ENCODE data around the gene YKT6. TPM values are rescaled to one million over a fixed set of nuclear protein-coding genes. Genes with fewer than 3 reads are reported as not detected.

Gene YKT6
- total RNA-seq, 1 donor = 39.0 TPM

DNA sequence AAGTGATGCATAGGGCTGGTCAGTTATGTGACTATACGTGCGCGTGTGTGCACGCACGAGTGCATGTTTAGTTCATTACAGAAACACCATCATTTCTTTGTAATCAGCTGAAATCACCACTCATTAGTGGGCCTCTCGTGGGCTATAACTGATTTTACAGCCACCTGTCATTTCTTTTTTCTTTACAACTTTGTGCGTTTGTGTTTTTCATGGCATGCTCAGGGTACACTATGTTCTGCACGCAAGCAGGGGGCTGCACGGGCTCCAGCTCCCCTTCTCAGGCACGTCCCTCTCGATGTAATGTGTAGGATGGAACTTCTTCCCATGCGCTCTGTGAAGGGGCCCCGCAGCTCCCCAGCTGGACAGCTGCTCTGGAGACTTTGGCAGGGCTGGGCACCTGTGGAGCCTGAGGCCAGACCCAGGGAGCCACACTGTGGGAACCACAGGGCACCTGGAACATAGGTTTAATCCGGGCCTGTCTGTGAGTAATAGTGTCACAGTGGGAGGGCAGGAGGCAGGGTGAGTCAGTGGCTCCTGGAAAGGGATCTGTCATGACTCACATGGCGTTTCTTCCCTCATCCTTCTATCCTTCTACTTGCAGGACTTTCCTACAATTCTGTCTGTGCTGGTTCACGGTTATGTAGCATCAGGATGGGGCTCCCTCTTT lies 16.4 kb upstream of the YKT6 start:
- no peaks in the 10 kb centered on the region for H3K27me3 ChIP-seq (ENCODE audit: insufficient read depth, low read length)

DNA sequence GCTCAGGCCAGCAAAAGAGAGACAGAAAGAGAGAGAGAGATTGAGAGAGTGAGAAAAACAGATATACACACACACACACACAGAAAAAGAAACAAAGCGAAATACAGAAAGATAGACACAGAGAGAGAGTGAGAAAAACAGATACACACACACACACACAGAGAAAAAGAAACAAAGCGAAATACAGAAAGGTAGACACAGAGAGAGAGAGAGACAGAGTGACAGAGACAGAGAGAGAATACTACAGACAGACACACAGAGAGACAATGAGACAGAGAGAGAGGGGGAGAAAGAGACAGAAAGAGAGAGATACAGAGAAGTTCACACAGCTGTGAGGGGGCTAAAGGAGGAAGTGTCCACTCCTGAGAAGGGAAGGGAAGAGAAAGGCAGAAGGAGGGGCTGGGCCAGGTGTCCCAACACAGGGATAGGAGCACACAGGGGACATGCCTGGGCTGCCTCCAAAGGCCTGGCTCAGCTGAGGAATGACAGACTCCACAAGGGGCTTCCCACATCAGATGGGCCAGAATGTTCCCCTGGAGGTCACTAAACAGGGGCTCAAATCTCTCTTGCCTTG lies 15.8 kb upstream of the YKT6 start:
- no peaks in the 10 kb centered on the region for H3K4me1 ChIP-seq (ENCODE audit: insufficient read depth, low read length)
- no peaks in the 10 kb centered on the region for H3K9me3 ChIP-seq (ENCODE audit: low read depth, low read length)
- H3K27me3 ChIP-seq (ENCODE audit: insufficient read depth, low read length) = no peaks in the 10 kb centered on the region
- no peak overlapping the region for H3K4me3 ChIP-seq (ENCODE audit: low read length)

More for the DNA sequence above, 16.4 kb upstream of the YKT6 start:
- no peak overlapping the region for H3K4me3 ChIP-seq (ENCODE audit: low read length)
- H3K4me1 ChIP-seq (ENCODE audit: insufficient read depth, low read length) = no peaks in the 10 kb centered on the region
- H3K9me3 ChIP-seq (ENCODE audit: low read depth, low read length) = no peaks in the 10 kb centered on the region

DNA sequence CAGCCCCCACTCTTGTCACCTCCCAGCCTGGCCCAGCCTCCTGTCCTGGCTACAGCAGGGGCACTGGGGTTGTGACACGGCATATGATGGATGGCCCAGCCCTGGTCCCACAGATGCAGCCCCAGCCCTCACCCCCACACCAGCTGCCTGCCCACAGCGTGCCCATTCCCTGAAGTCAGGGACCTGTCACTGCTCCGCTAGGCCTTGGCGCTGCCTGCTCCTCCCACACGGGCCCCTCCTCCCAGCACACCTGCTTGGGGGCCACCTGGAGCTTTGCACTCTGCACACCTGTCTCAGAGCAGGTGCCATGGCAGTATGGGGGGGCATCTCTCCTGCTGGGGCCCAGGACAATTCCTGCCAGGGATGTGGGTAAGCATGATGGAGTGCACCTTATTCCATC lies 15.0 kb upstream of the YKT6 start:
- Histone ChIP-seq H3K9me3 (ENCODE audit: low read depth, low read length) (no peaks in the 10 kb centered on the region), H3K27me3 (ENCODE audit: insufficient read depth, low read length) (no peaks in the 10 kb centered on the region), H3K4me3 (ENCODE audit: low read length) (no peak overlapping the region), H3K4me1 (ENCODE audit: insufficient read depth, low read length) (no peaks in the 10 kb centered on the region)

DNA sequence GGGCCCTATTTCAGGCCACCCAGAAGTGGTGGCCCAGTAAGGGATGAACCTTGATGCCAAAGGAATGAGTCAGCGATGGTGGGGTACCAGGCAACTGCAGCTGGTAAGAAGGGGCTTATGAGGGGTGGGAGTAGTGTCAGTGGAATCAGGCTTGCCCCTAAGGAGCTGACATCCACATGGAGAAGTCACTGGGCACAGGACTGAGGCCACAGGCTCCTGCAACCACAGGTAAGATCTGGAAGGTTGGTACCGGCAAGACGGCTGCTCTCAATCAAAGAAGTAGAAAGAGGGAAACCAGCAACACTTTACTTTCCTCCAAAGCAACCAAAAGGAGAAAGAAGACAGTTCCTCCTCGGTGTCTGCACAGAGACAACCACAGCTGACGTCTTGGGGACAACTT lies 14.0 kb upstream of the YKT6 start:
- Histone ChIP-seq H3K27me3 (ENCODE audit: insufficient read depth, low read length) (no peaks in the 10 kb centered on the region), H3K9me3 (ENCODE audit: low read depth, low read length) (no peaks in the 10 kb centered on the region), H3K4me3 (ENCODE audit: low read length) (no peak overlapping the region)

DNA sequence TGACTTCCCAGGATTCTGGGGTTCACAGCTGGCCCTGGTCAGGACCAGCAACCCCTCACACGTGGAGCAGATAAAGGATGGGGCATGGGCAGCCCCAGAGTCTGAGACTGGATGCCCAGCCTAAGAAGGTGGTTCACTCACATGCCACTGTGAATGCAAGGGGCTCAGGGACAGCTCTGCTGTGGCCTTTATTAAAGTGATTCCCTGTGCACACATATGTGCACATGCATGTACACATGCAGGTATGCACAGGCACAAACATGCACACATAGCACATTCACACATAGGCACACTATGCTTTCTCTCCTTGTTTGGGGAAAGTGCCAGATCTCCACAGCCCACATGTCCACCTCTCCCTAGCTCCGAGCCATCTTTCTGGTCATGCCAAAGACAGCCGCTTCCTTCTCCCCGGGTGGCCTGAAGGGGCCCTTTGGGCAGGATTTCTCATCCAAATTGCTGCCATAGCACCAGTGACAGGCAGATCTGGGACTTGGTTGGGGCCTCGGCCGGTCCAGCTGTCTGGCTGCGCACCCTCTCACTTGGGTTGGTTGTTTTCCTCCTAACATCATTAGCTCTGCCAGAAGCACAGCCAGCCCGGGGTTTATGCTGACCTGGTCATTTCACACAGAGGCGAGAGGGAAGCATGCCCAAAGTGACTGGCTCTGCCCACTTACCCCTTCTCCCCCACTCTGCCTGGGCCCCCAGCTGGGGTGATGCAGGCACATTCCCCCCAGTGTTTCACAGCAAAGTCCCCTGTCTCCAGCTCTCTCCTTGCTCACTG lies 13.0 kb upstream of the YKT6 start:
- Histone ChIP-seq H3K9me3 (ENCODE audit: low read depth, low read length) (no peaks in the 10 kb centered on the region), H3K4me3 (ENCODE audit: low read length) (no peak overlapping the region), H3K4me1 (ENCODE audit: insufficient read depth, low read length) (no peaks in the 10 kb centered on the region), H3K27me3 (ENCODE audit: insufficient read depth, low read length) (no peaks in the 10 kb centered on the region)

More for the DNA sequence above, 14.0 kb upstream of the YKT6 start:
- H3K4me1 ChIP-seq (ENCODE audit: insufficient read depth, low read length) = no peaks in the 10 kb centered on the region

DNA sequence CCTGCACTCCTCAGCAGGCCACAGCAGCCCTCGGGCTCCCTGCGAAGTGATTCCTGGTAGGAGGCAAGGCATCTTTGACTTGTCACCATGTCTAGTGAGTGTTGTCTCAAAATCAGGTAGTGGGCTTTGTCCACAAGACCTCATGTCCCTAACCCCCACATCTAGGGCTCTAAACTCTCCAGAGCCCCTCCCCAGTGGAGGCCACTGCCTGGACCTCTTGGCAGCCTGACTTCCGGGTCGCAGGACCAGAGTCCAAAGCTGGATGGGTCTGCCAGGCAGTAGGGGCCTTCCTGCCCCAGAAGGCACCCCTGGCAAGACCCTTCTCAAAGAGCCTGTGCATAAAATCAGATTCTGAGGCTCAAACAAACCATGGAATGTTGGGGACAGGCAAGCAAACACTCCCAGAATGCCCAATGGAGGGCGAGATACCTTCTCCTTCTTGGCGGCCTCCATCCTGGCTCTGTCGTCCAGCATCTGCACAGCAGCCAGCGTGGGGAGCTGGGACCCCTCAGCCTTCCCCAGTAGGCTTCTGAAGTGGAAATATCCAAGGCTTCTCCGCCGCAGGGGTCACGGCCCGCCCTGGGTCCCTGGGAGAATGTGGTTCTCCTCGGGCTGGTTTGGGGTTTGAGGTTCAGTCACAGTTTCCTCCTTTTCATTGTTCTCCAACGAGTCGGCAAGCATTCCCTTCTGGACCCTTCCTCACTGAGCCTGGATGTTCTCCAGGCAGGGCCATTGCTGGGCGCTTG lies 12.1 kb upstream of the YKT6 start:
- Histone ChIP-seq H3K9me3 (ENCODE audit: low read depth, low read length) (no peaks in the 10 kb centered on the region), H3K27me3 (ENCODE audit: insufficient read depth, low read length) (no peaks in the 10 kb centered on the region), H3K4me1 (ENCODE audit: insufficient read depth, low read length) (no peaks in the 10 kb centered on the region)

DNA sequence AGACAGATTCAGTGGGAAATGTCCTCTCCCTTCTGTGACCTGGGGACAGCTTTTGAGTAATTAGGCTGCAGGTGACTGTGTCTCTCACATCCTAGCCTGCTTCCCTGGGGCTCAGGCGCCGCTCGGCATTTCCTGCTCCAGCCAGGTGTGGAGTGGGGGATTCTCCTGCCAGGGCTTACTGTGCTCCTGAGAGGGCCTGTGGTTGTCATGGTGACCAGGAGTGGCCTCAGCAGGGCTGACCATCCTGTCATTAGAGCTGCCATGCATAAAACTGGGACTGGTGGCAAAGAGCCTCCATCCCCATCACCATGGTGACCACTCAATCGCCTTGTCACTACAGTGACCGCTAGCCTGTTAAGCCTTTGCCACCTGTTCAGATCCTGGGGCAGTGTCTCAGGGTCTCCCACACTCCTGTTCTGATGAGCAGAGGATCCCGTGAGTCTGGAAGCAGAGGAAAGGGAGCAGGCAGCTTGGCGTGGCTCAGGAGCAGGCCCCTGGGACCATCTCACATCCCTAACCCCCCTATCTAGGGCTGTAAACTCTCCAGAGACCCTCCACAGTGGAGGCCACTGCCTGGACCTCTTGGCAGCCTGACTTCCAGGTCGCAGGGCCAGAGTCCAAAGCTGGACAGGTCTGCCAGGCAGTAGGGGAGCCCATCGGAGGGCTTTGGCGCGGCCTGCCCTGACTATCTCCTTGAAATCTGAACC lies 11.3 kb upstream of the YKT6 start, which contains the start of gene GCK:
Gene GCK (minus strand): TSS at position 154 of the 707 bp plus-strand sequence. CDS start 486 bp downstream, outside the sequence.
- Histone ChIP-seq H3K27me3 (ENCODE audit: insufficient read depth, low read length) (no peaks in the 10 kb centered on the region), H3K4me3 (ENCODE audit: low read length) (no peak within 1 kb of the TSS), H3K4me1 (ENCODE audit: insufficient read depth, low read length) (no peaks in the 10 kb centered on the region), H3K9me3 (ENCODE audit: low read depth, low read length) (no peaks in the 10 kb centered on the region)

More for the DNA sequence above, 12.1 kb upstream of the YKT6 start:
- no peak overlapping the region for H3K4me3 ChIP-seq (ENCODE audit: low read length)

DNA sequence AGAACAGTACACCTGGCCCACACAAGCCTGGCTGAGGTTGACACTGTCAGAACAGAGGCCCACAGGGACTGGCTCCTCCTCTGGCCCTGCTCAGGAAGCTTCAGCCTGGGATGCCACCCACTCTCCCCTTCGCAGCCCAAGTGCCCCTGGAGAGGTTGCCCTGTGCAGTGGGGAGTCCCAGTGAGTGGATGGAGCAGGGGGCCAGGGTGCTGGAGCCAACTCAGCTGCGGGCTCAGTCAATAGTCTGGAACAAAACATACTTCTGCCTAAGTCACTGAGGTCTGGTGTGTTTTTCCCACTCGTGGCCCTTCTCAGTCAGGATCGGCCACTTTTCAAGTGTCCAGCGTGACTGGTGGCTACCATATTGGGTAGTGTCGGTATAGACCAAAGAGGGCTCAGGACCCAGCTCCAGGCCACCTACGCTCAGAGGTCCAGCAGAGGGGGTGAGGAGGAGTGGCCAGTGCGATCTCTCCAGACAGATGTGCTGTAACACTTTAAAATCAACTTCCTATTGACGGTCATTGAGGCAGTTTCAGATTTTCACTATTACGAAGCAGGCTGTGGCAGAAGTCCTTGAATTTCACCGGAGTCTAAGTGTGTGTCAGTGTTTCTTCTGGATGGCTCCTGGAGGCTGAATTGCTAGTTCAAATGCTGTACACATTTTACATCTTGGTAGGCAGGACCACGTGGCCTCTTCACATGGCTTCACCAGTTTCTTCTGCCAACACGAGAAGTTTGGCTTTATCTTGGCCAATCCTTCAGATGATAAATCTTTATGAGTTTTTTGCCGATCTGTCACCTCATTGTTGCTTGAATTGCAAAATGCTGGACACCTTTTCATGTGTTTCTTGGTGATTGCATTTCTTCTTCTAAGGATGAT lies 10.5 kb upstream of the YKT6 start:
- H3K4me3 ChIP-seq (ENCODE audit: low read length) = no peak overlapping the region
- H3K9me3 ChIP-seq (ENCODE audit: low read depth, low read length) = no peaks in the 10 kb centered on the region
- no peaks in the 10 kb centered on the region for H3K27me3 ChIP-seq (ENCODE audit: insufficient read depth, low read length)
- no peaks in the 10 kb centered on the region for H3K4me1 ChIP-seq (ENCODE audit: insufficient read depth, low read length)

DNA sequence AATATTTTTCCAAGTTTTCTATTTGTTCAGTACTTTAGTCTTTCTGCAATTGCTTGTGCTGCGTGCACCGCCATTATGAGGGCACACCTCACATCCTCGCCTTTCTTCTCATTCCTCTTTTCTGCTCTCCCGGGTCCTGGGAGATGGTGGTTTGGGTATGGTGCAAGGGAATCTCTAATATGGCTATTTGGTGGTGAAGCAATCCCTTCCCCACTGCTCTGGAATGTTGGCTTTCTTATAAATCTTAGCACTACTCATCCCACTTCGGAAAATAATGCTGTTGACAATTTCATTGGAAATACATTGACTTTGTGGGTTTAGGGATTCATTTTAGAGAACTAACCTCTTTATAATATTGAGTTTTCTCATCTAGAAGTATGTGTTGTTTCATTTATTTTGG lies 9.6 kb upstream of the YKT6 start:
- Histone ChIP-seq H3K9me3 (ENCODE audit: low read depth, low read length) (no peaks in the 10 kb centered on the region), H3K4me3 (ENCODE audit: low read length) (no peak overlapping the region)

DNA sequence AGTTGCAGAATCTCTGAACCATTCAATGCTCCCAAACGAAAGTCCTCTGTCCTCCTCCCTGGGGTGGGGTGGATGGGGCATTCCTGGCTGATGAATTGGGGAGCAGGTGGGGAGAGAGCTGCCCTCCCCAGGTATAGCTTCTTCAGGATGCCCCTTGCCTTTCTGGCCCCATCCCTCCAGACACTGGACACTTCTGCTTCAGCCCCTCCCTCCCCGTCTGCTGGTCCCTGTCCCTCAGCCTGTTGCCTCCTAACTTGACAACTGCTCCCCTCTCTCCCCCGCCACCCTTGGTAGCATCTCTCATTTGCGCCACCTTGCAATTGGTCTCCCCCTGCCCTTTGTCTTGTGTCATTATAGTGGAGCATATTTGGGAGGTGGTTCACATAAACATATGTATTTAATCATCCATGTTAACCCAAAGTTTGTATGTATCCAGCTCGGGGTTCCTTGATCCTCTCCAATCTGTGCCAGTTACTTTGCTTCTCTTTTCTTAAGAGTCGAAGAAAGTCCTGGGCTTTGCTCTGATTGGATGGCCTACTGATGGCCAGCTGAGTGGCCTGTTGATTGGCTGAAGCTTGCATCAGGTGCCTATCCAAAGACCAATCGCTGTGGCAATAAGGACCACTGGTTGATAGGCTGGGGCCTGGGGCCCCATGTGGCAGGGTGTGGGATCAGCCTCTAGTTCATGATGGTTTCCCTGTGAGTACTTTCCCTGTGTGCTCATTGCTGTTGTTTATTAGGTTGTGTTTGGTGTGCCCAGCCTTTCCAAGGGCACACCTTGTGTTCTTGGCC lies 7.6 kb upstream of the YKT6 start:
- H3K27me3 ChIP-seq (ENCODE audit: insufficient read depth, low read length) = peaks cover 7% of the 10 kb centered on the region
- H3K4me1 ChIP-seq (ENCODE audit: insufficient read depth, low read length) = no peaks in the 10 kb centered on the region
- no peaks in the 10 kb centered on the region for H3K9me3 ChIP-seq (ENCODE audit: low read depth, low read length)
- no peak overlapping the region for H3K4me3 ChIP-seq (ENCODE audit: low read length)

More for the DNA sequence above, 9.6 kb upstream of the YKT6 start:
- Histone ChIP-seq H3K4me1 (ENCODE audit: insufficient read depth, low read length) (no peaks in the 10 kb centered on the region), H3K27me3 (ENCODE audit: insufficient read depth, low read length) (no peaks in the 10 kb centered on the region)

DNA sequence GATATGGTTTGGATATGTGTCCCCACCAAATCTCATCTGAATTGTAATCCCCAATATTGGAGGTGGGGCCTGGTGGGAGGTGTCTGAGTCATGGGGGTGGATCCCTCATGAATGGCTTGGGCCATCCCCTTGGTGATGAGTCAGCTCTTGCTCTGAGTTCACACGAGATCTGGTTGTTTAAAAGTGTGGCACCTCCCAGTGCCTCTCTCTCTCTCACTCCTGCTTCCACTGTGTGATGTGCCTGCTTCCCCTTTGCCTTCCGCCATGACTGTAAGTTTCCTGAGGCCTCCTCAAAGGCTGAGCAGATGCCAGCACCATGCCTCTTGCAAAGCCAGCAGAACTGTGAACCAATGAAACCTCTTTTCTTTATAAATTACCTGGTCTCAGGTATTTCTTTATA lies 6.7 kb upstream of the YKT6 start:
- Histone ChIP-seq H3K4me3 (ENCODE audit: low read length) (no peak overlapping the region), H3K27me3 (ENCODE audit: insufficient read depth, low read length) (peaks cover 7% of the 10 kb centered on the region), H3K4me1 (ENCODE audit: insufficient read depth, low read length) (no peaks in the 10 kb centered on the region), H3K9me3 (ENCODE audit: low read depth, low read length) (no peaks in the 10 kb centered on the region)

DNA sequence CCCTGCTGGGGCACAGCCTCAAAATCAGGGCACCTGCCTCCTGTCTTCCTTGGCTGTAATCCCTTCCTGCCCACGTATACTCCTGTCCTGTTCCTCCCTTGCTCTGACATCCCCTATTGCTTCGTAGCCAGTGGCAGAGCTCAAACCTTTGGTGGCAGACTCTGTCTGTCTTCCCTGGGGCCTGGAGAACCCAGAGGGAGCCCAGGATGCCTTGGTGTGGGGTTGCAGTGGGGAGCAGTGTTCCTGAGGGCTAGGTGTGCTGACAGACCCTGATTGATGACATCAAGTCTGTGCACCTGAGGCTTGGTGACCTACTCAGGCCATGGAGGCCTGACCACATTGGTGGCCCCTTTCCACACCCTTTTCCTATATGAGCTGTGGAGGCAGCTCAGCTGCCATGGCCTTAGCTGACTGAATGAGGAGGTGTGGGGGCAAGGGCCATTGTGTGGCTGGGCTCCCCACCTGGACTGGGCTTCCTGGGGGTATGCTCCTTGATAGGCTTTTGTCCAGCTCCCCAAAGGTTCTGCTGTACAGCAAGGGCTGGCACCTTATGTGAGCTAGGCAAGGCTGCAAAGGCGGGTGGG lies 6.1 kb upstream of the YKT6 start:
- Histone ChIP-seq H3K4me1 (ENCODE audit: insufficient read depth, low read length) (no peaks in the 10 kb centered on the region), H3K4me3 (ENCODE audit: low read length) (no peak overlapping the region), H3K27me3 (ENCODE audit: insufficient read depth, low read length) (peaks cover 7% of the 10 kb centered on the region), H3K9me3 (ENCODE audit: low read depth, low read length) (no peaks in the 10 kb centered on the region)

DNA sequence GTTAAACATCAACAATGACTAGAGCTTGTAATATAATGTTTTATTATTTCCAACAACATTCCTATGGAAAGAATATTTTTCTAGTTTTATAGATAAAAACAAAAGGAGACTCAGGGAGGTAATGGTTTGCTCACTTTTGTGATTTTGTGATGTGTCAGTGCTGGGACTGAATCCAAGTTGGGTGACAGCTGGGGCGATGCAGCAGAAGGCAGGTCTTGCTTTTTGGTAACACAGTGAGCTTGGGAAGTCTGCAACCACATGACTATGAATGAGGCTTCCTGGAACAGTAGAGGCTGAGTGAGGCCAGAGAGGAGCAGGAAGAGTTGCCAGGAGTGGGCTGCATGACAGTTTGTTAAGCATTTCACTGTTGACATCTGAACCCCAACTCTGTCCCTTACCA lies 4.9 kb upstream of the YKT6 start:
- Histone ChIP-seq H3K9me3 (ENCODE audit: low read depth, low read length) (no peaks in the 10 kb centered on the region), H3K27me3 (ENCODE audit: insufficient read depth, low read length) (peaks cover 7% of the 10 kb centered on the region), H3K4me1 (ENCODE audit: insufficient read depth, low read length) (no peaks in the 10 kb centered on the region), H3K4me3 (ENCODE audit: low read length) (no peak overlapping the region)

All from mononuclear cell (primary cell).